Motor neuron (in vitro differentiated cells): Measurements from ENCODE around the gene OR10H1. TPM values are rescaled to one million over a fixed set of nuclear protein-coding genes. Genes with fewer than 3 reads are reported as not detected.
A peak's percentile ranks its signal among the peaks of the same experiment; 100 is the strongest.
"Not testable (repeated sequence)": the region's sequence is repeated elsewhere in the genome, so short reads cannot be mapped to it uniquely, and the experiment has no call there.

Experiments used
- ATAC-seq, 8 experiments: fragments of 200-7000 bp; cut with Tn5 transposase; replicated peaks in 6 of 8; 2 replicates each; pipeline ENCODE4 v1.8.0; 2021; ENCODE audit warnings: mild to moderate bottlenecking in 8 of 8, moderate library complexity in 8 of 8
- H3K27ac ChIP-seq, 2 donors: fragments of 250-450 bp; sonication (Bioruptor Pico); 2 replicates each; pipeline ENCODE4 v1.9.0; 2021; ENCODE audit warnings: antibody characterized with exemption in 2 of 2, mild to moderate bottlenecking in 2 of 2, moderate library complexity in 1 of 2
- H3K4me1 ChIP-seq, 2 donors: fragments of 250-450 bp; sonication (Bioruptor Pico); replicated peaks in 1 of 2; 2 replicates each; pipeline ENCODE4 v1.6.1; 2021; ENCODE audit warnings: antibody characterized with exemption in 2 of 2, mild to moderate bottlenecking in 2 of 2, moderate library complexity in 1 of 2
- H3K4me3 ChIP-seq, 5 donors: fragments of 250-450 bp; sonication (Bioruptor Pico); 2 replicates each; pipeline ENCODE4 v1.9.0; 2021; ENCODE audit warnings: antibody characterized with exemption in 5 of 5, mild to moderate bottlenecking in 5 of 5, moderate library complexity in 4 of 5
- WGBS, 10 experiments: fragments of 450-650 bp; shearing (Covaris generic); methylation state at CpG; one replicate each; pipeline ENCODE4 v1.0.0; 2022; 5-methylcytosine and 5-hydroxymethylcytosine counted together
- in situ Hi-C, 9 experiments: fragments of 400-800 bp; cut with MboI; loops; one replicate each; pipeline ENCODE4 v1.15.0; 2021; ENCODE audit warnings: low sequenced_read_pairs in 9 of 9, low pct_unique_long_range_greater_than_20kb in 2 of 9; ENCODE audit not compliant: unreplicated experiment in 9 of 9
- total RNA-seq, 8 experiments: library from RNA; unstranded; fragments of 300-600 nt; gene quantifications; 2 replicates each; pipeline versions ENCODE4 v1.2.3 to v1.2.4, GENCODE V29; 2022

Gene OR10H1
- total RNA-seq, 8 experiments from 2014 or later: 0.09 to 0.33 (median 0.15) TPM; not detected in 3

DNA sequence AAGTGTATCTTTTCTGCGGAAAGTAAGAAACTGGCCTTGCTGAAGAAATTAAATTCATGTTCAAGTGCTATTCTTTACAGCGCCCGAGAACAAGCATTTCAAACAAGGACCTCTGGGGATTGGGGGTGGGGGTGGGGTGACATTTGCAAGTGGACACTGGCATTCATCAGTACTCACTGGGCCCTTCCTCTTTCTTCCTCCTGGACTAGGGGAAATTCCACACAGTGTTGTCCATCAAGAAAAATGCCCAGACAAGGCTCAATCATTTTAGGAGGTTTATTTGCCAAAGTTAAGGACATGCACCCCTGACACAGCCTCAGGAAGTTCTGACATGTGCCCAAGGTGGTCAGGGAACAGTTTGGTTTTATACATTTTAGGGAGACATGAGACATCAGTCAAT, 22.9 kb upstream of the OR10H1 start:
- 67 to 100% (median 86%) methylated on average over 1 to 3 of the region's 3 CpGs; no CpG with 5 or more reads in 4 of the 10 experiments for WGBS, 10 experiments
- Histone ChIP-seq H3K4me3 (no peak overlapping the region), H3K4me1 (no peaks in the 10 kb centered on the region), H3K27ac (no peak overlapping the region)
- no peak for ATAC-seq
- in situ Hi-C loops: no loop called here

DNA sequence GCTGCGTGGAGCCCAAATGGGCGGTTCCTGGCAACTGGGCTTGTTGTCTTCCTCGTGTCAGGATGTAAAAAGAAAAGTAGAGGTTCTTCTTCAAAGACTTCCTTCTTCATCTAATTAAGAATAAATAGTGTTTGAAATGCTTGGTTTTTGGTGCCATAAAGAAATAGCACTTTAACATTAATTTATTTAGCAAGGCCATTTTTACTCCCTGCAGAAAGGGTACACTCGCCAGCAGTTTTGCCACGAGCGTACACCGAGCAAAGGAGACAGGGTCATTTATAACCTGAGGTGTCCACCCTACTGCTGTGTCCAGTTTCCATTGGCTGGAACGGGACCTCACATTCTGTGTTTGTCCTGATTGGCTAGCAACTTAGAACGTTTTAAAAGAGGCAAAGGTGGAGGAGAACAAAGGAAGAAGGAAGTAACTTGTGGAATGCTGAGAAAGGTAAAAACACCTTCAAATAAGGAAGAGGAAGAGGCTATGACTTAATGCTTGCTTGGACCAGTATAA, 21.8 kb upstream of the OR10H1 start:
- Histone ChIP-seq H3K27ac (no peak overlapping the region), H3K4me3 (peak overlapping the region in 2 of 5 donors; percentile 35 to 70), H3K4me1 (no peaks in the 10 kb centered on the region)
- in situ Hi-C loops: no loop called here
- peak in 3 of 8 experiments; percentile 14 to 24 (median 20) for ATAC-seq
- 2 to 88% (median 16%) methylated on average over 1 to 7 of the region's 9 CpGs; no CpG with 5 or more reads in 3 of the 10 experiments for WGBS, 10 experiments

DNA sequence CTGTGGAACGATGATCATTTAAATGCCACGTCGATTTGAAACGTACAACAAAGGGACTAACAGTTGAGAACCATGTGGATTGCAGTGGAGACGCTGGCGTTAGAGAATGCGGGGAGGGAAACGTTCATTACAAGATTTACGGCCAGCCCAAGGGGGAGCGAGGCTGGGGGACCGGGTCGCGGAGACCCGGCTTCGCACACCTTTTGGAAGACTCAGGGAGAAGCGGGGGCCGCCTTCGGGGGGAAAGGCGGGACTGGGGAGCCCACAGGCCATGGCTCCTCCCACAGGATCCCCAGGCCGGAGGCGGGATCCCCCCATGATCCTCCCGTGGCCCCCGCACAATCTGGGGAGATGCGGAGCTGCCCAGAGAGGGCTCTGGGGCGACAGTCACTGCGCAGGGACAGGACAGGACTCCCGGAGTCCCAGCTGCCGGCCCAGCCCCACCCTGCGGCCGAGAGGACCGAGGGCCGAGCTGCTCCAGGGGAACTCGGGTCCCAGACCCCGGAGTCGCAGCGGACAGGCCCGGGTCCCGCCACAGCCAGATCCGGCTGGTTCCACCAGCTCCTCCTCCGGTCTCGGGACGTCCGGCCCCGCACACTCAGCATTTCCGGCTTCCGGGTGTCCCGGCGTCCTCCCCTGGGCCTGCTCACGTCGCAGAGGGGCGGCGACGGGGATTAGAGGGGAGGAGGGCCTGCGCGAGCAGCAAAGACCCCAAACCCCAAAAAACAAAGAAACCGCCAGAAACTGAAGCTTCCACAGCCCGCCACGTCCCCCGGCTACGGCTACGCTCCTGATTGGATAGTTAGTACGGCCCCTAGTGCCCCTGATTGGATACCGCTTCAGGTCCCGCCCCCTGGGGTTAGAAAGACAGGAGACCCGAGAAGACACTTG, 21.1 kb upstream of the OR10H1 start:
- Histone ChIP-seq H3K27ac (no peak overlapping the region), H3K4me3 (peak overlapping the region in 2 of 5 donors; percentile 35 to 70), H3K4me1 (no peaks in the 10 kb centered on the region)
- ATAC-seq: peak in 5 of 8 experiments; percentile 20 to 97 (median 96)
- in situ Hi-C loops: no loop called here
- WGBS, 10 experiments: 0 to 93% (median 8%) methylated on average over 4 to 15 of the region's 65 CpGs; no CpG with 5 or more reads in 3 of the 10 experiments

DNA sequence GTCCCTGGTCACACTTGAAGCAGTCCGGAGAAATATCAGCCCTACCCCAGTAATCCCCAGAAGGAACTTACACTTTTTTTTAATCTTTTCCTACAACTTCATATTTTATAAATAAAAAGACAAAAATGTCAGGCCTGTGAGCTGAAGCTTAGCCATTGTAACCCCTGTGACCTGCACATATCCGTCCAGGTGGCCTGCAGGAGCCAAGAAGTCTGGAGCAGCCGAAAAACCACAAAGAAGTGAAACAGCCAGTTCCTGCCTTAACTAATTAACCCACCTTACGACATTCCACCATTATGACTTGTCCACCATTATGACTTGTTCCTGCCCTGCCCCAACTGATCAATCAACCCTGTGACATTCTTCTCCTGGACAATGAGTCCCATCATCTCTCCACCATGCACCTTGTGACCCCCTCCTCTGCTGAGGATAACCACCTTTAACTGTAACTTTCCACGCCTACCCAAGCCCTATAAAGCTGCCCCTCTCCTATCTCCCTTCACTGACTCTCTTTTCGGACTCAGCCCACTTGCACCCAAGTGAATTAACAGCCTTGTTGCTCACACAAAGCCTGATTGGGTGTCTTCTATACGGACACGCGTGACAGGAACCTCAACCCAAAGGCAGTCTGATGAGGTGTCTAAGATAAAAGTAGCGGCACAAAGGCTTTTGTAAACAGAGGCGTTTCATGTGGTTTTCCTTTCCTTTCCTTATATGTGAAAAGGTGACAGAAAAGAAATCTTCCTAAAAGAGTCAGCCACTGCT, 20.3 kb upstream of the OR10H1 start:
- WGBS, 10 experiments: 13 to 75% (median 47%) methylated on average over 2 to 9 of the region's 11 CpGs; no CpG with 5 or more reads in 1 of the 10 experiments
- ATAC-seq, in situ Hi-C loops, H3K27ac ChIP-seq, H3K4me1 ChIP-seq: not testable (repeated sequence)
- H3K4me3 ChIP-seq: peak overlapping the region in 2 of 5 donors; percentile 35 to 70

GRCh38 chr19:15834232-15834631, 18.8 kb upstream of the OR10H1 start:
- H3K4me3 ChIP-seq, H3K27ac ChIP-seq, in situ Hi-C loops, ATAC-seq, H3K4me1 ChIP-seq: not testable (repeated sequence)
- 10 to 80% (median 55%) methylated on average over 1 to 3 of the region's 3 CpGs; no CpG with 5 or more reads in 2 of the 10 experiments for WGBS, 10 experiments

GRCh38 chr19:15831626-15832025, 16.2 kb upstream of the OR10H1 start:
- no peaks in the 10 kb centered on the region for H3K4me1 ChIP-seq
- no peak overlapping the region for H3K27ac ChIP-seq
- H3K4me3 ChIP-seq: no peak overlapping the region
- 8 to 65% (median 29%) methylated on average over 1 to 5 of the region's 5 CpGs; no CpG with 5 or more reads in 2 of the 10 experiments for WGBS, 10 experiments
- no peak for ATAC-seq
- in situ Hi-C loops: no loop called here

- no peak overlapping the region for H3K27ac ChIP-seq
- 43 to 83% (median 46%) methylated on average over 1 to 5 of the region's 8 CpGs; no CpG with 5 or more reads in 3 of the 10 experiments for WGBS, 10 experiments
- H3K4me1 ChIP-seq: no peaks in the 10 kb centered on the region
- in situ Hi-C loops: no loop called here
- H3K4me3 ChIP-seq: no peak overlapping the region
- ATAC-seq: no peak
Measured at GRCh38 chr19:15829786-15830185, 14.3 kb upstream of the OR10H1 start.

- H3K4me1 ChIP-seq: no peaks in the 10 kb centered on the region
- H3K4me3 ChIP-seq: no peak overlapping the region
- WGBS, 10 experiments: 40 to 100% (median 71%) methylated on average over 1 to 5 of the region's 10 CpGs; no CpG with 5 or more reads in 3 of the 10 experiments
- H3K27ac ChIP-seq: no peak overlapping the region
- no peak for ATAC-seq
- in situ Hi-C loops: no loop called here
Measured at GRCh38 chr19:15829306-15829698, 13.8 kb upstream of the OR10H1 start.

- 0 to 74% (median 43%) methylated on average over 1 to 10 of the region's 13 CpGs; no CpG with 5 or more reads in 2 of the 10 experiments for WGBS, 10 experiments
- H3K4me1 ChIP-seq, H3K27ac ChIP-seq, H3K4me3 ChIP-seq, in situ Hi-C loops, ATAC-seq: not testable (repeated sequence)
Measured at GRCh38 chr19:15828611-15829305, 13.3 kb upstream of the OR10H1 start.

DNA sequence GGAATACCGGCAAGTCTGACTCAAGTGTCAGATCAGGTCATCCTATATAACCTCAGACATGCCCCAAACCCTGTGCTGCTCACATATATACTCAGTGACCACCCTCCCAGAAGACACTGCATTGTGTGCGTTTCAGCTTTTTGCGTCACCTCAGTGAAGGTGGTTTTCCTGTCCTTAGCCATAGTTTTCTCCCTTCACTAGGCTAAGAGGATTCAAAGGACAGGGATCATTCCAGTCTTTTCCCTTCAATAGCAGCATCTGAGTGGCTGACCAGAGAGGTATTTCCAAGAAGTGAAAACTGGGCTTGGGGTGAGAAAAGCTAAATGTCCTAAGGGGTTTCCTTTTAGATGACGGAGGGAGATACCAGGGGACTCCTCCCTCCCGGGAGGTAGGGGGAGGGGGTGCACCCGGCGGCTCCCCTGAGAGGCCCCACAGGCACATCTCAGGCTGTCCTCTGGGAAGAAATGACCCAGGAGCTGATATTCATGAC, 12.7 kb upstream of the OR10H1 start:
- H3K27ac ChIP-seq: no peak overlapping the region
- no peaks in the 10 kb centered on the region for H3K4me1 ChIP-seq
- in situ Hi-C loops: no loop called here
- WGBS, 10 experiments: 11 to 100% (median 80%) methylated on average over 1 to 3 of the region's 7 CpGs; no CpG with 5 or more reads in 3 of the 10 experiments
- no peak for ATAC-seq
- no peak overlapping the region for H3K4me3 ChIP-seq

GRCh38 chr19:15825753-15826152, 10.3 kb upstream of the OR10H1 start:
- Histone ChIP-seq H3K4me3 (no peak overlapping the region), H3K27ac (no peak overlapping the region), H3K4me1 (no peaks in the 10 kb centered on the region)
- 17 to 100% (median 42%) methylated on average over 1 of the region's 1 CpG; no CpG with 5 or more reads in 2 of the 10 experiments for WGBS, 10 experiments
- in situ Hi-C loops: no loop called here
- ATAC-seq: no peak

DNA sequence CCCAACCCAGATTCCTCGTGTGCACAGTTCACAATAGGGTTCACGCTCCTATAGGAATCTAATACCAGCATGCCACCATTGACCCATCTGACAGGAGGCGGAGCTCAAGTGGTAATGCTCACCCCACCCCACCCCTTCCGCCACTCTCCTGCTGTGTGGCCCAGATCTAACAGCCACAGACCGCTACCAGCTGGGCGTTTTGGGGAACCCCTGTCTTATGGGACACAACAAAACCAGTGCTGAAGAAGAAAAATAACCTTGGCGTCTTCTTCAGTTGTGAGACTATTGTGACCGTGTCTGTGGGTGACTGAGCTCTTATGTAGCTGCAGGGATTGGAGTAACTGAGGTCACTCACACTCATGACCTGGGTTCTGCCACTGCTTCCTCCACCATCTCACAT, 5.2 kb upstream of the OR10H1 start:
- ATAC-seq: no peak
- Histone ChIP-seq H3K4me3 (no peak overlapping the region), H3K27ac (no peak overlapping the region), H3K4me1 (no peaks in the 10 kb centered on the region)
- in situ Hi-C loops: no loop called here
- 0 to 61% (median 33%) methylated on average over 1 to 7 of the region's 8 CpGs; no CpG with 5 or more reads in 3 of the 10 experiments for WGBS, 10 experiments
